A549 (cell line): Measurements from ENCODE around the gene ATAD1.
"Not testable (repeated sequence)": the region's sequence is repeated elsewhere in the genome, so short reads cannot be mapped to it uniquely, and the experiment has no call there.

Experiments used
- CEBPB ChIP-seq, 2 experiments: fragments of >200 bp in 1 of 2; sonication (Bioruptor Twin) in 1 of 2; formaldehyde crosslinking in 1 of 2; IDR thresholded peaks; 2 replicates each; pipeline ENCODE4 v1.6.1; 2012 to 2016
- EHF ChIP-seq: fragments of 250-450 bp; sonication (Bioruptor Pico); IDR thresholded peaks from 2 replicates; pipeline ENCODE4 v1.5.0; 2020; ENCODE audit warnings: mild to moderate bottlenecking
- HOXB5 ChIP-seq: fragments of 250-450 bp; sonication (Bioruptor Pico); IDR thresholded peaks from 2 replicates; pipeline ENCODE4 v1.5.0; 2020; ENCODE audit warnings: mild to moderate bottlenecking, moderate library complexity
- JUNB ChIP-seq: fragments of >200 bp; sonication (Bioruptor Twin); formaldehyde crosslinking; IDR thresholded peaks from 2 replicates; pipeline ENCODE4 v1.6.1; 2016
- PBX3 ChIP-seq: IDR thresholded peaks from 2 replicates; pipeline ENCODE4 v1.6.1; 2012
- PHF8 ChIP-seq: fragments of 200-600 bp; sonication (generic); IDR thresholded peaks from 2 replicates; pipeline ENCODE4 v1.6.1; 2016; ENCODE audit warnings: low read depth, mild to moderate bottlenecking, antibody characterized with exemption, moderate library complexity, borderline replicate concordance
- POLR2A ChIP-seq: IDR thresholded peaks from 2 replicates; pipeline ENCODE4 v1.6.1; 2012; ENCODE audit warnings: mild to moderate bottlenecking, low read length
- POLR2AphosphoS2 ChIP-seq: conservative IDR thresholded peaks from 2 replicates; pipeline ENCODE4 v1.6.1; 2012; ENCODE audit warnings: low read length, improper control_type of control experiment, inconsistent platforms
- RAD21 ChIP-seq, 2 experiments: fragments of >200 bp in 1 of 2; sonication (Bioruptor Twin) in 1 of 2; formaldehyde crosslinking in 1 of 2; IDR thresholded peaks in 1 of 2; conservative IDR thresholded peaks in 1 of 2; 2 replicates in 1 of 2; 3 replicates in 1 of 2; pipeline ENCODE4 v1.6.1; 2012 to 2018; ENCODE audit warnings: inconsistent platforms in 1 of 2
- RCOR1 ChIP-seq: fragments of 150-350 bp; IDR thresholded peaks from 2 replicates; pipeline ENCODE4 v1.6.1; 2014; ENCODE audit warnings: antibody characterized with exemption, low read length, low read depth
- RNF2 ChIP-seq: fragments of 200-600 bp; sonication (generic); IDR thresholded peaks from 2 replicates; pipeline ENCODE4 v1.6.1; 2016; ENCODE audit warnings: low read depth, mild to moderate bottlenecking, antibody characterized with exemption, moderate library complexity, borderline replicate concordance
- SREBF2 ChIP-seq: fragments of 450-650 bp; IDR thresholded peaks from 2 replicates; pipeline ENCODE4 v1.6.1; 2014; ENCODE audit warnings: mild to moderate bottlenecking, moderate library complexity
- ZC3H11A ChIP-seq: fragments of 450-650 bp; IDR thresholded peaks from 2 replicates; pipeline ENCODE4 v1.6.1; 2014; ENCODE audit warnings: antibody characterized with exemption, mild to moderate bottlenecking
- TF ChIP-seq, protein P1 (sequence below): fragments of >200 bp; sonication (Bioruptor Twin); formaldehyde crosslinking; IDR thresholded peaks from 3 replicates; pipeline ENCODE4 v1.5.1; 2016

- TF ChIP-seq, protein P1, sequence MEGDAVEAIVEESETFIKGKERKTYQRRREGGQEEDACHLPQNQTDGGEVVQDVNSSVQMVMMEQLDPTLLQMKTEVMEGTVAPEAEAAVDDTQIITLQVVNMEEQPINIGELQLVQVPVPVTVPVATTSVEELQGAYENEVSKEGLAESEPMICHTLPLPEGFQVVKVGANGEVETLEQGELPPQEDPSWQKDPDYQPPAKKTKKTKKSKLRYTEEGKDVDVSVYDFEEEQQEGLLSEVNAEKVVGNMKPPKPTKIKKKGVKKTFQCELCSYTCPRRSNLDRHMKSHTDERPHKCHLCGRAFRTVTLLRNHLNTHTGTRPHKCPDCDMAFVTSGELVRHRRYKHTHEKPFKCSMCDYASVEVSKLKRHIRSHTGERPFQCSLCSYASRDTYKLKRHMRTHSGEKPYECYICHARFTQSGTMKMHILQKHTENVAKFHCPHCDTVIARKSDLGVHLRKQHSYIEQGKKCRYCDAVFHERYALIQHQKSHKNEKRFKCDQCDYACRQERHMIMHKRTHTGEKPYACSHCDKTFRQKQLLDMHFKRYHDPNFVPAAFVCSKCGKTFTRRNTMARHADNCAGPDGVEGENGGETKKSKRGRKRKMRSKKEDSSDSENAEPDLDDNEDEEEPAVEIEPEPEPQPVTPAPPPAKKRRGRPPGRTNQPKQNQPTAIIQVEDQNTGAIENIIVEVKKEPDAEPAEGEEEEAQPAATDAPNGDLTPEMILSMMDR = not testable (repeated sequence)
- not testable (repeated sequence) for TF ChIP-seq POLR2AphosphoS2; RNF2; HOXB5 (CRISPR knock-in tag); JUNB; PBX3; ZC3H11A; POLR2A; RCOR1; PHF8; RAD21 (conservative IDR thresholded peaks at IDR 0.05 in 1 of 2, IDR thresholded peaks at IDR 0.05 in 1 of 2); SREBF2; EHF (CRISPR knock-in tag)
- peak; percentile 76 to 87; a peak in 3 of 4 replicates for TF ChIP-seq CEBPB (IDR thresholded peaks at IDR 0.05)
Measured at GRCh38 chr10:87742992-87743610, 74.9 kb downstream of the ATAD1 start.
